HG03575 (cell line): Measurements from ENCODE around the gene ADAP1.

Experiments
- ATAC-seq: cut with Tn5 transposase; IDR thresholded peaks from one replicate; pipeline ENCODE4 v1.9.1; 2021; ENCODE audit not compliant: unreplicated experiment, insufficient number of reproducible peaks, low FRiP score; ENCODE audit errors: extremely low read depth

Gene ADAP1

DNA sequence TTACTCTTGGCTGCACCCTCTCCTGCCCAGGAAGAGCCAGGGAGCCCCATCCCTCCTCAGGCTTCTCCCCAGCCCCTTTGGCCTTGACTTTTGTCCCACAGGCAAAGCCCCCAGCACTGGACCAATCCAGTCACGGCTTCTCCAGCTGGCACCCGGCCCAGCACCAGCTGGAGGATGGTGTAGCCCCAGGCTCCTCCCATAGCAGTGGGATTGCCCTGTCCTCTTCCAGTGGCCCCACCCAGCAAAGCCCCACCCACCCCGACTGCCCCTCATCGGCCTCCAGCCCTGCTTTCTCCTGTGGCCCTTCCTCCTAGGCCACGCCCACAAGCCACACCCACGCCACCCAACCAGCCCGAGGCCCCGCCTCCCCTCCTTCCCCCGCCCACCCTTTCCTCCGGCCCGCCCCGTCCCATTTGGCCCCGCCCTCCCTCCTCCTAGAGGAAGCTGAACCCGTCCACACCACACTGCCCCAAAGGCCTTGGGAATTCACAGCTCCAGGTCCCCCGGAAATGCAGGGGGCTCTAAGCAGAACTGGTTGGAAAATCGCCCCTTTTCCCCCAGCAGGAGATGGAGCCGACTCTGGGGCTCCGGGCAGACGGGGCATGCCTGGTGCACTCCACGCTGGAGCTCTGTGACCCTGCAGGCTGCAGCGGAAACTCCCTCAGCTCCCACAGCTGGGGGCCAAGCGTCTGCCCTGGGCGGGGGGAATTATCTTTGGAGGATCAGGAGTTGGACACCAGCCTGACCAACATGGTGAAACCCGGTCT is 52.9 kb downstream of the ADAP1 start:
- ATAC-seq, result no peak

DNA sequence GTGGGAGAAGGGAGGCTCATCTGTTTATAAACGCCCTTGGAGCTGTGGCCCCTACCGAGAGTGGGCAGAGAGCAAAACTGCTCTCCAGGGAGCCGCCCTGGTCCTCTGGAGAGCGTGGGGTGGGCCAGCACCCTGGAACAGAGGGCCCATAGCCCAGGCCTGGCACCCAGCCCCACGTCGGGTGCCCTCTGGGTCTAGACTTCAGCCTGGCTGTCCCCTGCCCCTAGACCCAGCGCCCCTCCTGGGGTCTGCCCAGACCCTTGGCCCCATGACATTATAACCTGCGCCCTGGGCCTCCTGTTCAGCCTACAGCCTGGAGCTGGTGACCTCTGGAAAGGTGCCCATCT is 53.5 kb downstream of the ADAP1 start:
- ATAC-seq, result no peak

- ATAC-seq, result no peak
Measured at GRCh38 chr7:900331-901040, 54.0 kb downstream of the ADAP1 start.

GRCh38 chr7:899806-900205 is 54.7 kb downstream of the ADAP1 start:
- no peak for ATAC-seq

- ATAC-seq, result no peak
Measured at GRCh38 chr7:898855-899681, 55.4 kb downstream of the ADAP1 start.

DNA sequence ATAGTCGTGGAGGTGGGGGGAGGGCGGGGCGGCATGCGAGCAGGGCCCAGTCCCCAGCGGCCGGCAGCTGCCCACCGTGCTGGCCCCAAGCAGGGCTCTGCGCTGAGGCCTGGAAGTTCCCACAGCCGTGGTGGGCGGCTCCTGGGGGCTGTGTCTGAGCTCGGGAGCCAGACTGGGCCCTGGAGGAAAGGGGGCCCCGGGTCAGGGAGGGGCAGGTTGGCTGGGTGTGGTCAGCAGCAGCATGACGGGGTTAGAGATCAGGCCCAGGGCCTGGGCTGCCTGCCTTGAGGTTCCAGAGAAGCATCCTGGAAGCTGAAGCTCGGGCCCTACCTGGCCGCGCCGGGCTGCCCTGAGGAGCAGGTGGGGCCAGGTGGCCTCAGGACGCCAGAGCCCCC is 56.0 kb downstream of the ADAP1 start:
- no peak for ATAC-seq

DNA sequence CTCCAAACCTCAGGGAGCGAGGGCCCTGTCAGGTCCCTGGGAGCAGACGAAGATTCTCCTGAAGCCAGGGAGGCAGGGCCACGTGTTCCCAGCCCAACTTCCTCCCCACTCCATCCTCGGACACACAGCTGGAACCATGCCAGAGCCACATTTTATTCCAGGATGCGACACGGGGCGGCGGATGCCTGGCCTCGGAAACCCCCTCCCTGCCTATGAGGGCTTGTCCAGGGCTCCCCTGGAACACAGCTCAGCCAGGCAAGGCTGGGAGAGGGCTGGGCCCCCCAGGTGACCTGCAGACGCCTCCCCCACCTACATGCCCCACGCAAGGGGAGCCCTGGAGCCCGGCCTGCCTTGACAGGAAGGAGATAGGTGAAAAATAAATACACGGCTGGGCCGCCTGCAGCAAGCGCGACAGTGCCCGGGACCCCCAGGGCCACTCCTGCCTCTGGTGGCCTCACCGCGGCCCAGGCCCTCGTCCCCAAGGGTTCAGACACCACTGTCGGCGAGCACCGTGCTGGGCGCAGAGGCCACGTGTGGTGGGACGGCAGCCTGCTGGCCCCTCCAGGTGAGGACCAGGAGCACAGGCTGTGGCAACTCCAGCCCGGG is 56.6 kb downstream of the ADAP1 start:
- no peak for ATAC-seq

GRCh38 chr7:897086-897485 is 57.4 kb downstream of the ADAP1 start:
- ATAC-seq, result no peak

DNA sequence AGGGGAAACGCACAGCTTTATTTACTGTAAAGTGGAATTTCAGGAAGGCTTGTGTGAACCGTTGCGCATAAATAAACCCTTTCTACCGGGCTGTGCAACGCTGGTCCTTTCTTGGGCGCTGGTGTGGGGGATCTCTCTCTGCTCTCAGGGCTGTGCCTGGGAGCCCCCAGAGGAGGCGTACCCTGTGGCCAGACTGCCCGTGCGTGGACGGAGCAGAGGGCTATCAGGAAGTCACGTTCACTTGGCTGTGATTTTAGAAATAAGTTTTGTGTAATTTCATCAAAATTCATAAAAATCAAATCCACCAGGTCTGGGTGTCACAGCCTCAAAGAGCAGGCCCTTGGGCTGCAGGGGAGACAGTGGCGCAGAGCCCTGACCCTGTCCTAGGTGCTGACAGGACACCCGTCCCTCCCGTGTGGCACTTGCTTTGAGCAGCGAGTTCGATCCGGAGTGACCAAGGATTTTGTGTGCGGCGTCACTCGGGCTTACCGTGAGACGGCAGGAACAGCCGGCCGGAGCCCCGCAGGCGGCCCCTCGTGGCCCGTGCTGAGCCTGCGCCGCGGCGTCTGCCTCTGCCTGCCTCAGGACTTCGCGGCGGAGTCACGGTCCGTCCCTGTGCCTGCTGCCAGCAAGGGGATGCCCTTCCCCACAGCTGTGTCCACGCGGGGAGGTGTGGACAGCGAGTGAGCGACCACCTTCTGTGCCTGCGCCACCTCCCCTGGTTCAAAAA is 58.0 kb downstream of the ADAP1 start:
- ATAC-seq, result no peak

- ATAC-seq, result no peak
Measured at GRCh38 chr7:895451-896052, 58.9 kb downstream of the ADAP1 start.

DNA sequence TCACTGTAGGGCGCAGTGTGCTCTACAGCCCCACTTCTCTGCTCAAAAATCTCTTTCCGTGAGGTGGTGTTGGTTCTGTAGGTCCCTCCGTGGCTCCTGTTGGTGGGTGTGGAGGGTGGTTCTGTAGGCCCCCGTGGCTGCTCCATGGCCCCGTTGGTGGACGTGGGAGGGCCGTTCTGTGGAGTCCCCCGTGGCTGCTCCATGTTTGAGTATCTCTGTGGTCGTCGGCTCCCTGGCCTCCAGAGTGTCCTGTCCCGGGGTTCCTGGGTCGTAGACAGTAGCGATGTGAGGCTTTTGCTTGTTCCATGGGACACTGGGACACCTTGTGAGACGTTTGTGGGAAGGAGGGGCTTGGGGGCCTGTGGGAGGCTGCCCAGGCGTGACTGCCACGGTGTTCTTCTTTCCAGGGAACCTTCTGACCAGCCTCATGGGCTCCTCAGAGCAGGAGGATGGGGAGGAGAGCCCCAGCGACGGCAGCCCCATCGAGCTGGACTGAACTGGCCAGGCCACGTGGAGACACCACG is 59.5 kb downstream of the ADAP1 start:
- ATAC-seq, result no peak

- no peak for ATAC-seq
Measured at GRCh38 chr7:894164-894867, 60.2 kb downstream of the ADAP1 start.

GRCh38 chr7:893686-894085 is 60.8 kb downstream of the ADAP1 start:
- ATAC-seq, result no peak

- ATAC-seq, result no peak
Measured at GRCh38 chr7:892648-893593, 61.6 kb downstream of the ADAP1 start.

- ATAC-seq, result no peak
Measured at GRCh38 chr7:891805-892204, 62.7 kb downstream of the ADAP1 start.

- ATAC-seq, result no peak
Measured at GRCh38 chr7:891291-891690, 63.2 kb downstream of the ADAP1 start.

DNA sequence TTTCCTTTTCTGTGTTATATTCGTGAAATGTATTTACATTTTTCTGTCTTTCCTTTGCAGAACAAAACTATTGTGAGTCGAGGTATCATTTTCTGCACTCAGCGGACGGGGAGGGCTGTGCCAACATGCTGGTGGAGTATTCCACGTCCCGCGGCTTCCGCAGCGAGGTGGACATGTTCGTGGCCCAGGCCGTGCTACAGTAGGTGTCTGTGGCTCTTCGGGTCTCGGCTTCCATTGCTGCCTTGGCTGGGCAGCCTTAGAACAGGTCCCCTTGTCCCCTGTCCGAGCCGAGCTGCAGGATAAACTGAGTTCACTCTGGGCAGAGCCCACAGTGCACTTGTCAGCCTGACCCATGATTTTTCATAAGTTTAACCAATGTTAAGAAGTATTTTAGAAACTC is 63.6 kb downstream of the ADAP1 start:
- no peak for ATAC-seq
